Activated naive CD8-positive, alpha-beta T cell treated with anti-CD3 and anti-CD28 coated beads, Interleukin-2, amount 10 ng/mL, durations not matched to agents 7 days and 5 days (primary cell): Measurements from ENCODE around the gene CSGALNACT2. TPM values are rescaled to one million over a fixed set of nuclear protein-coding genes. Genes with fewer than 3 reads are reported as not detected.

Experiments used
- ATAC-seq: fragments of 150-1000 bp; cut with Tn5 transposase; one replicate; pipeline ENCODE4 v1.10.0; 2021; ENCODE audit warnings: low read depth, moderate library complexity
- POLR2A ChIA-PET: fragments of 350-600 bp; sonication (Branson Sonifier 250); formaldehyde crosslinking; loops from one replicate; lab custom pipeline; 2021; ENCODE audit warnings: antibody characterized with exemption; lab: Charles Lee
- DNase-seq: peaks from one replicate; pipeline ENCODE4 v3.0.0; 2021
- H3K27ac Mint-ChIP-seq: one replicate; pipeline ENCODE4 v1.8.0; 2022; ENCODE audit warnings: mild to moderate bottlenecking, mixed read lengths
- H3K27me3 Mint-ChIP-seq: one replicate; pipeline ENCODE4 v1.8.0; 2022; ENCODE audit warnings: mild to moderate bottlenecking, moderate library complexity, mixed read lengths
- H3K36me3 Mint-ChIP-seq: one replicate; pipeline ENCODE4 v1.8.0; 2021; ENCODE audit warnings: mild to moderate bottlenecking, mixed read lengths
- H3K4me1 Mint-ChIP-seq: one replicate; pipeline ENCODE4 v1.8.0; 2021; ENCODE audit warnings: mixed read lengths
- H3K4me3 Mint-ChIP-seq: one replicate; pipeline ENCODE4 v1.8.0; 2022; ENCODE audit warnings: mild to moderate bottlenecking, moderate library complexity, mixed read lengths
- H3K9me3 Mint-ChIP-seq: one replicate; pipeline ENCODE4 v1.8.0; 2021; ENCODE audit warnings: mixed read lengths
- total RNA-seq, 2 experiments: library from RNA; stranded (reverse); gene quantifications; one replicate each; pipeline ENCODE4 v1.2.3, GENCODE V29; 2021

Gene CSGALNACT2
- total RNA-seq, 2 experiments from 2014 or later = 37.2 to 39.5 TPM

GRCh38 chr10:43202224-43202656 is 64.0 kb downstream of the CSGALNACT2 start:
- H3K27ac Mint-ChIP-seq = peak overlapping the region; percentile 52
- no peaks in the 10 kb centered on the region for H3K36me3 Mint-ChIP-seq
- H3K4me3 Mint-ChIP-seq = peak overlapping the region; percentile 74
- DNase-seq (peak; percentile 67), ATAC-seq (peak; percentile 53)
- H3K9me3 Mint-ChIP-seq = no peaks in the 10 kb centered on the region
- peaks cover 2% of the 10 kb centered on the region for H3K4me1 Mint-ChIP-seq
- H3K27me3 Mint-ChIP-seq = no peaks in the 10 kb centered on the region
- POLR2A ChIA-PET = interaction anchor here (1.3 to 1.5 kb wide), 2 partner anchors 64 to 81 kb away, joined by 5 to 7 read pairs; partner anchors contain the start of gene CSGALNACT2

GRCh38 chr10:43202657-43203447 is 64.6 kb downstream of the CSGALNACT2 start:
- Mint-ChIP-seq H3K4me3 (peak overlapping the region; percentile 74), H3K27me3 (no peaks in the 10 kb centered on the region), H3K36me3 (no peaks in the 10 kb centered on the region), H3K9me3 (no peaks in the 10 kb centered on the region), H3K4me1 (peaks cover 2% of the 10 kb centered on the region), H3K27ac (no peak overlapping the region)
- ATAC-seq = peak; percentile 31
- POLR2A ChIA-PET = interaction anchor here (1.0 to 1.5 kb wide), 3 partner anchors 64 to 82 kb away, joined by 3 to 7 read pairs (median 5); partner anchors contain the start of gene CSGALNACT2
- peak; percentile 53 for DNase-seq

- Mint-ChIP-seq H3K9me3 (no peaks in the 10 kb centered on the region), H3K4me1 (peaks cover 2% of the 10 kb centered on the region), H3K27me3 (no peaks in the 10 kb centered on the region), H3K27ac (no peak overlapping the region), H3K4me3 (no peak overlapping the region), H3K36me3 (no peaks in the 10 kb centered on the region)
- ATAC-seq = peak; percentile 8
- DNase-seq = peak; percentile 58
- POLR2A ChIA-PET = interaction anchor here (1.0 kb wide), 1 partner anchor 66 kb away, joined by 3 read pairs; the partner anchor contains the start of gene CSGALNACT2
These were observed 65.3 kb downstream of the CSGALNACT2 start for GRCh38 chr10:43203448-43204041.

GRCh38 chr10:43204042-43204942 is 66.0 kb downstream of the CSGALNACT2 start:
- H3K4me1 Mint-ChIP-seq = peaks cover 2% of the 10 kb centered on the region
- H3K4me3 Mint-ChIP-seq = no peak overlapping the region
- no peaks in the 10 kb centered on the region for H3K27me3 Mint-ChIP-seq
- H3K9me3 Mint-ChIP-seq = no peaks in the 10 kb centered on the region
- no peak for ATAC-seq
- H3K36me3 Mint-ChIP-seq = no peaks in the 10 kb centered on the region
- H3K27ac Mint-ChIP-seq = no peak overlapping the region
- DNase-seq = no peak
- POLR2A ChIA-PET = interaction anchor here (1.0 to 1.7 kb wide), 4 partner anchors 65 to 83 kb away, joined by 3 to 5 read pairs (median 4); partner anchors contain the start of gene CSGALNACT2

- Mint-ChIP-seq H3K9me3 (no peaks in the 10 kb centered on the region), H3K4me1 (peaks cover 2% of the 10 kb centered on the region), H3K27ac (no peak overlapping the region), H3K27me3 (no peaks in the 10 kb centered on the region), H3K4me3 (no peak overlapping the region), H3K36me3 (no peaks in the 10 kb centered on the region)
- ATAC-seq (peak; percentile 73), DNase-seq (peak; percentile 70)
- POLR2A ChIA-PET = interaction anchor here (1.4 to 1.7 kb wide), 3 partner anchors 66 to 84 kb away, joined by 3 to 5 read pairs (median 4); partner anchors contain the start of gene CSGALNACT2
These were observed 66.9 kb downstream of the CSGALNACT2 start for GRCh38 chr10:43204943-43205671.

- no peaks in the 10 kb centered on the region for H3K9me3 Mint-ChIP-seq
- POLR2A ChIA-PET = interaction anchor here (1.4 to 1.7 kb wide), 3 partner anchors 67 to 85 kb away, joined by 3 to 5 read pairs (median 4); partner anchors contain the start of gene CSGALNACT2
- no peak overlapping the region for H3K4me3 Mint-ChIP-seq
These were observed 67.6 kb downstream of the CSGALNACT2 start for GRCh38 chr10:43205681-43206390.

GRCh38 chr10:43206391-43207235 is 68.4 kb downstream of the CSGALNACT2 start:
- DNase-seq = peak; percentile 25

More at GRCh38 chr10:43205681-43206390, 67.6 kb downstream of the CSGALNACT2 start:
- ATAC-seq (no peak), DNase-seq (peak; percentile 22)
- Mint-ChIP-seq H3K36me3 (no peaks in the 10 kb centered on the region), H3K27ac (no peak overlapping the region), H3K27me3 (no peaks in the 10 kb centered on the region), H3K4me1 (peaks cover 2% of the 10 kb centered on the region)

GRCh38 chr10:43208147-43209073 is 70.2 kb downstream of the CSGALNACT2 start:
- H3K27ac Mint-ChIP-seq = no peak overlapping the region
- ATAC-seq = no peak
- H3K36me3 Mint-ChIP-seq = no peaks in the 10 kb centered on the region
- peak; percentile 22 for DNase-seq
- POLR2A ChIA-PET = no interaction called here
- no peak overlapping the region for H3K4me3 Mint-ChIP-seq
- no peaks in the 10 kb centered on the region for H3K9me3 Mint-ChIP-seq
- peaks cover 2% of the 10 kb centered on the region for H3K4me1 Mint-ChIP-seq
- no peaks in the 10 kb centered on the region for H3K27me3 Mint-ChIP-seq

More at GRCh38 chr10:43206391-43207235, 68.4 kb downstream of the CSGALNACT2 start:
- Mint-ChIP-seq H3K36me3 (no peaks in the 10 kb centered on the region), H3K9me3 (no peaks in the 10 kb centered on the region), H3K27ac (peak overlapping the region; percentile 38), H3K4me1 (peaks cover 2% of the 10 kb centered on the region), H3K27me3 (no peaks in the 10 kb centered on the region), H3K4me3 (no peak overlapping the region)
- POLR2A ChIA-PET = no interaction called here
- ATAC-seq = no peak

- H3K4me1 Mint-ChIP-seq = peaks cover 2% of the 10 kb centered on the region
- POLR2A ChIA-PET = no interaction called here
- H3K9me3 Mint-ChIP-seq = no peaks in the 10 kb centered on the region
- ATAC-seq = no peak
- H3K36me3 Mint-ChIP-seq = no peaks in the 10 kb centered on the region
- no peak overlapping the region for H3K4me3 Mint-ChIP-seq
- H3K27ac Mint-ChIP-seq = no peak overlapping the region
- no peaks in the 10 kb centered on the region for H3K27me3 Mint-ChIP-seq
- no peak for DNase-seq
These were observed 70.8 kb downstream of the CSGALNACT2 start for GRCh38 chr10:43209074-43209455.

GRCh38 chr10:43209651-43210141 is 71.5 kb downstream of the CSGALNACT2 start:
- Mint-ChIP-seq H3K9me3 (no peaks in the 10 kb centered on the region), H3K36me3 (no peaks in the 10 kb centered on the region), H3K4me3 (no peak overlapping the region), H3K27me3 (no peaks in the 10 kb centered on the region), H3K4me1 (peaks cover 2% of the 10 kb centered on the region), H3K27ac (no peak overlapping the region)
- peak; percentile 21 for DNase-seq
- POLR2A ChIA-PET = no interaction called here
- ATAC-seq = no peak
